ENCODE results near the gene SAXO1.

DNA sequence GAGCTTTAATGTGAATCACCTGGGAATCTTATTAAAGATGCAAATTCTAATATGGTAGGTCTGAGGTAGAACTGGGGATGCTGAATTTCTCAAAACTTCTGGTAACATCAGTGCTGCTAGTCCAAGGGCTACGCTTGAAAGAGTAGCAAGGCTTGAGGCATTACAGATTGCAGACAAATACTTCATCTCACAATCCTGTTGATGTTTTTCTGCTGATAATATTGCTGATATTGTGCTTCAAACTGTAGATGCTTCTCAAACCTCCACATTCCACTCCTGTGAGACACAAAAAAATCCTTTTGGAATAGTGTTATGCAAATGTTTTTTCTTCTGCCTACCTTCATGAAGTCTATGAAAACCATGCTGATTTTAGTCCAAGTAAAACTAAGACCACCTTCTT is 139.5 kb downstream of the SAXO1 start:
- TF ChIP-seq, protein P1, sequence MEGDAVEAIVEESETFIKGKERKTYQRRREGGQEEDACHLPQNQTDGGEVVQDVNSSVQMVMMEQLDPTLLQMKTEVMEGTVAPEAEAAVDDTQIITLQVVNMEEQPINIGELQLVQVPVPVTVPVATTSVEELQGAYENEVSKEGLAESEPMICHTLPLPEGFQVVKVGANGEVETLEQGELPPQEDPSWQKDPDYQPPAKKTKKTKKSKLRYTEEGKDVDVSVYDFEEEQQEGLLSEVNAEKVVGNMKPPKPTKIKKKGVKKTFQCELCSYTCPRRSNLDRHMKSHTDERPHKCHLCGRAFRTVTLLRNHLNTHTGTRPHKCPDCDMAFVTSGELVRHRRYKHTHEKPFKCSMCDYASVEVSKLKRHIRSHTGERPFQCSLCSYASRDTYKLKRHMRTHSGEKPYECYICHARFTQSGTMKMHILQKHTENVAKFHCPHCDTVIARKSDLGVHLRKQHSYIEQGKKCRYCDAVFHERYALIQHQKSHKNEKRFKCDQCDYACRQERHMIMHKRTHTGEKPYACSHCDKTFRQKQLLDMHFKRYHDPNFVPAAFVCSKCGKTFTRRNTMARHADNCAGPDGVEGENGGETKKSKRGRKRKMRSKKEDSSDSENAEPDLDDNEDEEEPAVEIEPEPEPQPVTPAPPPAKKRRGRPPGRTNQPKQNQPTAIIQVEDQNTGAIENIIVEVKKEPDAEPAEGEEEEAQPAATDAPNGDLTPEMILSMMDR (IDR thresholded peaks at IDR 0.05) = no peak
- no peak for TF ChIP-seq POLR2A (IDR thresholded peaks at IDR 0.05)
